M059J (cell line): ENCODE results near the gene TBCEL. TPM values are rescaled to one million over a fixed set of nuclear protein-coding genes. Genes with fewer than 3 reads are reported as not detected.

Experiments
- DNase-seq: peaks from one replicate; pipeline ENCODE4 v3.0.0-alpha.2; 2012; ENCODE audit warnings: low read depth
- total RNA-seq: library from RNA; depleted of rRNA; stranded (reverse); fragments of >200 nt; shearing (Covaris generic); gene quantifications from 2 replicates; pipeline ENCODE4 v1.2.3, GENCODE V29; 2014

Gene TBCEL
- total RNA-seq, 1 experiment from 2014 or later: 16.3 TPM

DNA sequence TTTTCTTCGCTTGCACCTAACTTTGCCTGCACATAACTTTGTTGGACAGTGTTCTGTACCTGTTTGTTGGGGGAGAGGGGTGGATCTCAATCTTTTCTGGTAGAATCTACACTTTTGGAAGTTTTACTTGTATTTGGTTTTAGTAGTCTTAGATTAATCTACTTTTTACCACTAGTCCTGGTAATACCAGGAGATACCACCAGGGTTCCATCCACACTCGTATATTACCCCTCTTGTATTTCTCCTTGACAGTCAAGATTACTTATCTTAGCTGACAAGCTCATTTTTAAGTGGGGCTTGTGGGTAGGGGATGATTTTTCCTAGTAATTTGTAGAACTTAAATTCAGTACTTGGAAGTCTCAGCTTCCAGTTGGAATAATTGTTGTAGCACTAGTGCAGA lies 39.8 kb downstream of the TBCEL start:
- DNase-seq: no peak

DNA sequence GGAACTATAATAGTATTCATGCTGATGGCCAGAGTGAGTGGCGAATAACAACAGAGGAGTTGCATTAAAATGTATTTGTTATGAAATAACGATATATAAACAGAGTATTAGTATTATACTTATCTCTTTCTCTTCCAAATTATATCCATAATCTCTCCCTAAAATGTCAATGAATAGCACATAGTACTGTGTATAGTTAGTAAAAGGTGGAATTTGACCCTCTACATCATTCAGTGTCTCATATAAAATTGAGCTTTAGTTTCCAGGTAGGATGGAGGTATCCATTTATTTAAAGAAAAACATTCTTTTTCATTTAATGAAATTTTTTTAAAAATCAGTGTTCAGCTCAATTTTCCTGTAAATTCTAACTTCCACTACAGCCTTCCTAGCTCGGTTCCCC lies 42.7 kb downstream of the TBCEL start:
- no peak for DNase-seq

- DNase-seq: no peak
Observed at GRCh38 chr11:121067026-121067425, 43.1 kb downstream of the TBCEL start.

DNA sequence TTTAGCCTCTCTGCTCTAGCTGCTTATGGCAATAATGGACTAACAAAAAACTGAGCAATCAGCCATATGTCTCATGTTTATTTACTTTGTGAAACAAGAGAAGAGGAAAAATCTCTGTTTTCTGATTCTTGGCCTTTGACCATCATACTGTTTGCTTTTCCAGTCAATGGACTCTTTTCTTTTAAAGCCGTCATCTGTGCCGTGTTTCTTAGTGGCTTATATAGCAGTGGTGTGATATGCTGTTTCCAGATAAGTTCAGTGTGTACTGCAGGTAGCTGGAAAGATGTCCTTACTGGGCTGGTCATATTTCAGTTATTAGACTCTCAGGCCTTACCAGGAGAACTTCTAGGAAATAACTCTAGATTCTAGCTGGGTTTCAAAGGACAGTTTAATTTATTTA lies 43.6 kb downstream of the TBCEL start:
- DNase-seq: no peak

- no peak for DNase-seq
Observed at GRCh38 chr11:121067962-121068647, 44.2 kb downstream of the TBCEL start.

DNA sequence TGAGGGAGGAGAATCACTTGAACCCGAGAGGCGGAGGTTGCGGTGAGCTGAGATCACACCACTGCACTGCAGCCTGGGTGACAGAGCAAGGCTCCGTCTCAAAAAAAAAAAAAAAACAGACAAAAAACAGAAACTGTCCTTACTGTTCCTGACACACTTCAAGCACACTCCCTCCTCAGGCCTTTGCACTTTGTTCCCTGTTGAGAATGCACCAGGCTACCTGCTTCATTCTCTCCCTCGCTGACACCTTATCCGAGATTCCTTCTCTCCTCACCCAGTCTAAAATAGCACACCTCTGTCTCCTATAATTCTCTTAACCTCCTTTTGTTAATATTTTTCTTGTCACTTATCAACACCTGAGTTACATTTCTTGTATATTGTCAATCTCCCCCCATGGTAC lies 44.9 kb downstream of the TBCEL start:
- DNase-seq: no peak

DNA sequence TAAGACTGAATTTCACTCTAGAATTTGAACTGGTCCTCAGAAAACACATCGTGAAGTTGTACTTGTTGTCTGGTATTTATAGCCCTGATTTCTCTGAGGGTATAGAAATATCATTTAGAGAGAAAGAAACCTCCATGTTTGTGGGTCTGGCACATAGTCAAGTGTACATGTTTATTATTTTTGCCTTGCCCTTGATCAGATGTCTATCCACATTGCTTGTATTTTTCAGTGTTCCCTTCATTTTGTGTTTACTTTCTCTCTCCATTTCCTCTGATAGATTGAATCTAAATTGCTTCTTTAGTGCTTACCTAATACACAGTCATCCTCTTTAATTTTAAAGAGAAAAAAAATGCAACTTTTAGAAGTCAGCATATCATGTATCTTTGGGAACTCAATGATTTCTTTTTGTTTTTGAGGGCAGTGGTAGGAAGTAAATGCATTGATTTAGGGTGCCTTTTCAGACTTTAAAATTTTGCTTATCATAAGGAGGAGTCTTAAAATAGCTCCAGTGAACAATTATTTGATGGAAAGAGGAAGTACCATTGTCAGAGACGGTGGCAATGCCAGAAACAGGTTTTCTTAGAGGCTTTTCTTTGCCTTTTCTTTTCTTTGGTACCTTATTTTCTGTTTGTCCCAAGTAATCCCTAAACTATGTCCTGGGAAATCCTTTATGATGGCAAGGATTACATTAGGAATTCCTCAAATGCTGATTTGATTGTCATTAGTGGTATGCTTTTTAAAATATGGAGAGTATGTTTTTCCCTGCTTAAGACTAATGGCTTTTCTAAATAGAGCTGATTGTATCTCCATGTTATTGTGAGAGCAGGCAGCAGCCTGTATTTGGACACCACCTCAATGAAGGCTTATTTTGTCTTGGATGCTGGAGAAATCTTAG lies 47.3 kb downstream of the TBCEL start:
- DNase-seq: no peak

DNA sequence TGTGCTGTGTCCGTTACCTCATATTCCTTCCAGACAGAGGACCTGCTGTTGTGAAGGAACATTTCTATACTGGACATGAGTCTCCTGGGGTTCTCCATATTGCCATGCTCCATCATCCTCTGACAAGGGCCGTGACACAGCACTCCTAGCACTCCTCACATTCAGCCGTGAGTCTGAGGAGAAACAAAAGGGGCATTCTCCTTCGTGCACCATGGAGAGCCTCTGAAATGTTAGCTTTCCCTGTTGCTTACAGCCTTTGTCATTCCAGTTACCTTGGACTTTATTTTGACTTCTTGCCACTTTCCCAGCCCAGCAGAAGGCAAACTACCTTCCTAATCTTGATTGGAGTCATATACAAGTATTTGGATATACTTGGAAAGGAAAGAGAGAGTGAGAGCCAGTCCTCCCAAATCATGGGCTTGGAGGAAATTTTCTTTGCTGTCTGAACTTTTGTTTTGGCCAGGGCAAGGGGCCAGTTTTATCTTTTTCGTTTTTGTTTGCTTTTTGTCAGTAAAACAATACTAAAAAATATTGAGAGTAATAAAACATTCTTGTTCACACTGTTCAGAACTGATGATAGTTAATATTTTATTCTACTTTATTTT lies 48.0 kb downstream of the TBCEL start:
- no peak for DNase-seq

DNA sequence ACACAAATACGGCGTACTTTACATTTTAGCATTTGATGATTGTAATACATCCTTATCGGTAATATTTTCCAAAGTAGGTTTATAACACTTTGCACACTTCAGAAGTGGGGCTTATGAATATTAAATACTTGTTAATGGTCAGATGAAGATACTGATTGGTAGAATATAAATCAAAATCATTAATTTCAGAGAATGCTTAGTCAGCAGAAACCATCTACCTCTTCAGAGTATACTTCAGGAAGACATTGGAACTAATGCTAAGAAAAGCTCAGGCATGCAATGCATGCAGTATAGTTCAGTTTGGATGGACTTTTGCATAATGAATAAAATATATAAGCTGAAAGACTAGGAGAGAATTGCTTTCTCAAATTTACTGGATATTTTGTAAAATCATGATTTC lies 57.4 kb downstream of the TBCEL start:
- no peak for DNase-seq

GRCh38 chr11:121082219-121082618 lies 58.3 kb downstream of the TBCEL start:
- no peak for DNase-seq

DNA sequence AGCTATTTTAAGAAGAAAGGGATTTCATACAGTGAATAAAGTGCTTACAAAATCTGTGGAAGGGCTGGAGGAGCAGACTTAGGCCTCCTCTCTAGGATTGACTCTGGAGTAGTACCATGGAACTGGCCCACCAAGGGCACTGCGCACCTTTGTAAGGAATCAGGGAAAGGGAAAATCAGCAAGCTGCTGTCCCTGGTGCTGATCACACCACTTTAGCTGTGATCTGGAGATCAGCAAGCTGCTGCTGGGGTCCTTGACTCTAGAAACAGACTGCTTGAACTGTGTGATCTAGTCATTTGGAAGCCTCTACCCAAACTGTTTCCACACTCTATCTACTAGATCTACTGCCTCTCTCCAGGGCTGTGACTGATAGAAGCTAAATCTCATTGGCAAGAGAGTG lies 58.8 kb downstream of the TBCEL start:
- DNase-seq: peak; percentile 8

DNA sequence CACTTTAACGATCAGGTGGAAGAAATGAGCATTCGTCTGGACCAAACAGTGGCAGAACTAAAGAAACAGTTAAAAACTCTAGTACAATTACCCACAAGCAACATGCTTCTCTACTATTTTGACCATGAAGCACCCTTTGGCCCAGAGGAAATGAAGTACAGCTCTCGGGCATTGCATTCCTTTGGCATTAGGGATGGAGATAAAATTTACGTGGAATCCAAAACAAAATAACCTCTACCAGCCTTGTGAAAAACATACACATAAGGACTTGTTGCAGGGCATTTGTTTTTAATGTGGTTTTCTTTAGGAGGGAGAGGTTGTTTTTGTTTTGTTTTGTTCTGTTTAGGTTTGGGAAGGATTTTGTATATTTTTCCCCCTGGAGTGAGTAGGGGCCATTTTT lies 63.0 kb downstream of the TBCEL start:
- DNase-seq: peak; percentile 57

GRCh38 chr11:121089566-121089965 lies 65.7 kb downstream of the TBCEL start:
- DNase-seq: no peak

- DNase-seq: no peak
Observed at GRCh38 chr11:121090145-121090721, 66.3 kb downstream of the TBCEL start.

- no peak for DNase-seq
Observed at GRCh38 chr11:121091492-121092152, 67.7 kb downstream of the TBCEL start.

- peak; percentile 13 for DNase-seq
Observed at GRCh38 chr11:121095561-121095960, 71.7 kb downstream of the TBCEL start.

DNA sequence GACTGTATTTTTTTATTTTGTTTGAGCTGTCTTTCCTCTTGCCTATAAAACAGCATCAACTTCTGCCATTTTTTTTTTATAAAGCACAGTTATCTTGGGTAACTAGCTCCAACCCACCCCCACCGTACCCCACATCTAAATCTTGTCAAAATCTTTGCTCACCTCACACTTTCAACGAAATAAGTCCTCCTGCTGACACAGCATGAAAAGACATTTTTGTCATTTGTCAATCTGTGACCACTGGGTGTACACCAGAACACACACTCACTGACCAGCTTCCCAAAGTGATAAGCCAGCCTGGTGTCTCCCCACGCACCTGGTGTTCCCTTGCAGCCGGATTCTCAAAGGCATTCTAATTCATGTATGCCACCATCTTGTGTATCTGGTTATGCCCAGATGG lies 75.5 kb downstream of the TBCEL start:
- DNase-seq: no peak

DNA sequence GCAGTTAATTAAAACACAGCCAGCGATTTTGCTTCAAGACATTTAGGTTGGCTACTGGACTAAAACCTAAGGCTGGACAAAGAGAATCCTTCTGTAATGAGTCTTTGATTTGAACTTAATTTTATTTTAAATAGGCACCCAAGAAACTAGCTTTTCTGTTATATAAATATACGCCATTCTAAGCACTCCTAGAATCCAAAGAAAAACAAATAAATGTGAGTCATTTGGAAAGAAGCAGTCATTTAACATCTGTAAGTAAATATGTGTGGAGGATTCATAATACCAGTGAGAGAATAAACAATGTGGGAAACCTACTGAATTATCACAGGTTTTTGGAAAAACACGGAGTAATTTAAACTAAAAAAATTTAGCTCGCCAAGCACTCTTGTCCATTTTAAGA lies 76.0 kb downstream of the TBCEL start:
- DNase-seq: peak; percentile 60

GRCh38 chr11:121100943-121101342 lies 77.0 kb downstream of the TBCEL start, which contains the start of gene TECTA:
Gene TECTA, plus strand, starts transcription at chr11:121101243. Its CDS starts 1,423 bp downstream, at chr11:121102666.
- DNase-seq: no peak

- no peak for DNase-seq
Observed at GRCh38 chr11:121104312-121104762, 80.4 kb downstream of the TBCEL start.

- no peak for DNase-seq
Observed at GRCh38 chr11:121105063-121105480, 81.2 kb downstream of the TBCEL start.
